K562 (cell line): ENCODE results near the gene CHAF1A. TPM values are rescaled to one million over a fixed set of nuclear protein-coding genes. Genes with fewer than 3 reads are reported as not detected.

Source experiments
- ATF6 ChIP-seq: sonication (generic); formaldehyde crosslinking; IDR thresholded peaks from 2 replicates; pipeline ENCODE4 v1.4.0; 2020; ENCODE audit warnings: mild to moderate bottlenecking, missing genetic modification reagents
- COPS2 ChIP-seq: fragments of 450-650 bp; conservative IDR thresholded peaks from 2 replicates; pipeline ENCODE4 v1.6.1; 2016; ENCODE audit warnings: mild to moderate bottlenecking, moderate library complexity
- FOXP1 ChIP-seq: sonication (generic); formaldehyde crosslinking; IDR thresholded peaks from 2 replicates; pipeline ENCODE4 v1.8.0; 2022; ENCODE audit warnings: mild to moderate bottlenecking, missing genetic modification reagents
- HOXB6 ChIP-seq: fragments of 250-450 bp; sonication (Bioruptor Pico); IDR thresholded peaks from 2 replicates; pipeline ENCODE4 v1.5.1; 2022; ENCODE audit warnings: mild to moderate bottlenecking, borderline replicate concordance
- KLF1 ChIP-seq: fragments of 450-650 bp; IDR thresholded peaks from 2 replicates; pipeline ENCODE4 v1.6.1; 2016; ENCODE audit warnings: missing genetic modification characterization, missing compliant biosample characterization
- LEF1 ChIP-seq: fragments of 450-650 bp; IDR thresholded peaks from 2 replicates; pipeline ENCODE4 v1.6.1; 2016; ENCODE audit warnings: mild to moderate bottlenecking
- MBD1 ChIP-seq: fragments of 250-450 bp; sonication (Bioruptor Pico); IDR thresholded peaks from 2 replicates; pipeline ENCODE4 v1.8.0; 2022; ENCODE audit warnings: inconsistent platforms
- MTA2 ChIP-seq: fragments of 450-650 bp; IDR thresholded peaks from 2 replicates; pipeline ENCODE4 v1.6.1; 2016; ENCODE audit warnings: low read depth
- NCOA1 ChIP-seq: fragments of 450-650 bp; IDR thresholded peaks from 2 replicates; pipeline ENCODE4 v1.6.1; 2016; ENCODE audit warnings: low read depth
- NFE2L1 ChIP-seq: fragments of 450-650 bp; IDR thresholded peaks from 2 replicates; pipeline ENCODE4 v1.6.1; 2016; ENCODE audit warnings: missing genetic modification characterization, low read depth, mild to moderate bottlenecking, missing compliant biosample characterization, moderate library complexity, borderline replicate concordance
- PKNOX1 ChIP-seq: fragments of 450-650 bp; IDR thresholded peaks from 2 replicates; pipeline ENCODE4 v1.6.1; 2016
- RBFOX2 ChIP-seq: fragments of 200-400 bp; formaldehyde crosslinking; IDR thresholded peaks from 2 replicates; pipeline ENCODE4 v1.6.1; 2017; ENCODE audit warnings: low read depth, mild to moderate bottlenecking, low read length, moderate library complexity
- RBM22 ChIP-seq: fragments of 200-400 bp; formaldehyde crosslinking; IDR thresholded peaks from 2 replicates; pipeline ENCODE4 v1.6.1; 2018; ENCODE audit warnings: low read length, low read depth; ENCODE audit not compliant: poor library complexity, severe bottlenecking
- RBM25 ChIP-seq: fragments of 200-400 bp; formaldehyde crosslinking; IDR thresholded peaks from 2 replicates; pipeline ENCODE4 v1.6.1; 2018; ENCODE audit warnings: low read length, low read depth, moderate library complexity; ENCODE audit not compliant: severe bottlenecking
- TBL1XR1 ChIP-seq, 2 experiments: IDR thresholded peaks; 2 replicates each; pipeline ENCODE4 v1.6.1; 2012; ENCODE audit warnings: improper control_type of control experiment in 2 of 2, low read length in 2 of 2, mild to moderate bottlenecking in 1 of 2
- TCF7L2 ChIP-seq: fragments of 150-350 bp; IDR thresholded peaks from 2 replicates; pipeline ENCODE4 v1.6.1; 2016; ENCODE audit warnings: low read depth, mild to moderate bottlenecking, low read length, moderate library complexity
- THRAP3 ChIP-seq: fragments of 450-650 bp; IDR thresholded peaks from 2 replicates; pipeline ENCODE4 v1.6.1; 2016; ENCODE audit warnings: mild to moderate bottlenecking, inconsistent platforms, borderline replicate concordance
- XRCC5 ChIP-seq: fragments of 200-400 bp; formaldehyde crosslinking; IDR thresholded peaks from 2 replicates; pipeline ENCODE4 v1.6.1; 2017; ENCODE audit warnings: low read depth, mild to moderate bottlenecking, low read length
- ZBED1 ChIP-seq: IDR thresholded peaks from 2 replicates; pipeline ENCODE4 v1.6.1; 2014
- ZKSCAN1 ChIP-seq: fragments of 150-350 bp; IDR thresholded peaks from 2 replicates; pipeline ENCODE4 v1.6.1; 2016; ENCODE audit warnings: low read depth, low read length
- ZNF184 ChIP-seq: sonication (generic); formaldehyde crosslinking; IDR thresholded peaks from 2 replicates; pipeline ENCODE4 v1.5.0; 2020; ENCODE audit warnings: missing genetic modification reagents
- ZNF316 ChIP-seq: fragments of 450-650 bp; IDR thresholded peaks from 2 replicates; pipeline ENCODE4 v1.6.1; 2016
- ZNF57 ChIP-seq: fragments of 450-650 bp; formaldehyde crosslinking; IDR thresholded peaks from 2 replicates; pipeline ENCODE4 v1.4.0; 2020; ENCODE audit warnings: mild to moderate bottlenecking, moderate library complexity
- ZNF696 ChIP-seq: fragments of 250-450 bp; sonication (Bioruptor Pico); conservative IDR thresholded peaks from 2 replicates; pipeline ENCODE4 v1.4.0; 2020; ENCODE audit warnings: mild to moderate bottlenecking, moderate library complexity
- ZNF76 ChIP-seq: fragments of 250-450 bp; sonication (Bioruptor Pico); IDR thresholded peaks from 2 replicates; pipeline ENCODE4 v1.4.0; 2020; ENCODE audit warnings: mild to moderate bottlenecking, moderate library complexity, borderline replicate concordance
- ZNF764 ChIP-seq: fragments of 250-450 bp; sonication (Bioruptor Pico); IDR thresholded peaks from 2 replicates; pipeline ENCODE4 v1.4.0; 2020; ENCODE audit warnings: low read depth, mild to moderate bottlenecking, moderate library complexity
- ZNF766 ChIP-seq: fragments of 200-800 bp; sonication (Bioruptor generic); conservative IDR thresholded peaks from 2 replicates; pipeline ENCODE4 v1.6.1; 2016; ENCODE audit warnings: missing genetic modification characterization, missing compliant biosample characterization
- polyA plus RNA-seq, 8 experiments: library from polyadenylated mRNA; depleted of rRNA in 4 of 8; stranded (reverse) in 5 of 8; unstranded in 3 of 8; fragments of >200 nt; fragmentation: Nextera tagmentation in 2 of 8; fragmentation: Illumina TruSeq in 1 of 8; extraction: Ambion mirVana in 2 of 8; extraction: Trizol in 1 of 8; gene quantifications; 2 replicates each; pipeline versions ENCODE4 v1.2.1 to v1.2.3, GENCODE V29; 2011 to 2014; ENCODE audit warnings: inconsistent platforms in 1 of 8, missing spikeins in 1 of 8
- total RNA-seq, 7 experiments: library from RNA; depleted of rRNA in 6 of 7; stranded (reverse); fragments of >200 nt in 6 of 7; fragmentation: Illumina TruSeq in 2 of 7; extraction: Trizol in 2 of 7; gene quantifications; 2 replicates each; pipeline versions ENCODE4 v1.2.1 to v1.2.3, GENCODE V29; 2011 to 2021; ENCODE audit warnings: low replicate concordance in 1 of 7

Gene CHAF1A
- total and polyA plus RNA-seq, 9 of the 15 experiments (the other 6 are each of a cell fraction or from before 2014, with no cell fraction given): 1.6 to 86.9 (median 45.2) TPM

- no peak for TF ChIP-seq MBD1 (CRISPR knock-in tag)
- peak; percentile 88 for TF ChIP-seq ZNF766 (CRISPR knock-in tag)
- TF ChIP-seq ZNF184 (CRISPR knock-in tag): no peak
- no peak for TF ChIP-seq ZNF696
- peak; percentile 95 for TF ChIP-seq XRCC5
- no peak for TF ChIP-seq THRAP3
- peak; percentile 92 for TF ChIP-seq RBFOX2
- TF ChIP-seq ZBED1: no peak; the same call in 1 of the 2 replicates
- peak; percentile 68; the same call in 1 of the 2 replicates for TF ChIP-seq KLF1 (tag)
- TF ChIP-seq ZNF316: peak; percentile 100
- TF ChIP-seq ZNF76: peak; percentile 94
- TF ChIP-seq RBM22: peak; percentile 63
- peak; percentile 52 for TF ChIP-seq MTA2
- peak; percentile 95 for TF ChIP-seq LEF1
- TF ChIP-seq FOXP1 (CRISPR knock-in tag): peak; percentile 98; the same call in 1 of the 2 replicates
- TF ChIP-seq ATF6: no peak; the same call in 1 of the 2 replicates
- peak; percentile 21 to 70; a peak in 2 of 4 replicates for TF ChIP-seq TBL1XR1 (IDR thresholded peaks at IDR 0.05; ENCODE audit: low read length in 2 of 2)
- TF ChIP-seq COPS2: no peak
- peak; percentile 84 for TF ChIP-seq ZKSCAN1
- no peak for TF ChIP-seq HOXB6 (CRISPR knock-in tag)
- TF ChIP-seq NFE2L1: peak; percentile 93
- TF ChIP-seq ZNF764: no peak
- peak; percentile 56 for TF ChIP-seq NCOA1
- 0 out of 2 replicates have a peak, but pooled peaks have one; percentile 9 for TF ChIP-seq TCF7L2
- no peak for TF ChIP-seq PKNOX1
- TF ChIP-seq RBM25: no peak
- peak; percentile 82 for TF ChIP-seq ZNF57 (CRISPR knock-in tag)
Measured at GRCh38 chr19:4374498-4375163, 27.8 kb upstream of the CHAF1A start (continued).
